Activated CD4-positive, alpha-beta T cell treated with anti-CD3 and anti-CD28 coated beads, Interleukin-2, Interleukin-6, amounts not matched to agents 100 ng/mL and 50 ng/mL, durations not matched to agents 16 hours and 8 hours (primary cell): ENCODE data around the gene OR4C16.

ENCODE experiments used
- DNase-seq: peaks from one replicate; pipeline ENCODE4 v3.0.0-alpha.2; 2020

The OR4C16 gene, protein sequence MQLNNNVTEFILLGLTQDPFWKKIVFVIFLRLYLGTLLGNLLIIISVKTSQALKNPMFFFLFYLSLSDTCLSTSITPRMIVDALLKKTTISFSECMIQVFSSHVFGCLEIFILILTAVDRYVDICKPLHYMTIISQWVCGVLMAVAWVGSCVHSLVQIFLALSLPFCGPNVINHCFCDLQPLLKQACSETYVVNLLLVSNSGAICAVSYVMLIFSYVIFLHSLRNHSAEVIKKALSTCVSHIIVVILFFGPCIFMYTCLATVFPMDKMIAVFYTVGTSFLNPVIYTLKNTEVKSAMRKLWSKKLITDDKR

DNA sequence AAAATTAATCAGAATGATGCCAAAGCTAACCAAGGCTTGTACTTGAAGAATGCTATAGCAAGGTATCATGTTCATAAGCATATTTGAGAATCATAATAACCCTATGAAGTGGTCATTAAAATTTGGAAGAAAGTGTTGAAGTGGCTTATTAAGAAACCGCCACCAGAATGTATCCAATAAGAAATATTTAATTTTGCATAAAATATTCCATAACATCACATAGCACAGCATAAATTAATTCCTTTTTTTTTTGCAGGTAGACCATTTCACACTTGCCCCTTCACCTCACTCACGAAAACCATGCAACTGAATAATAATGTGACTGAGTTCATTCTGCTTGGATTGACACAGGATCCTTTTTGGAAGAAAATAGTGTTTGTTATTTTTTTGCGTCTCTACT lies at the start of gene OR4C16:
OR4C16 (plus strand) TSS at position 301 of the 400 bp plus-strand sequence; CDS start at position 301, 0 bp downstream.
- no peak for DNase-seq

DNA sequence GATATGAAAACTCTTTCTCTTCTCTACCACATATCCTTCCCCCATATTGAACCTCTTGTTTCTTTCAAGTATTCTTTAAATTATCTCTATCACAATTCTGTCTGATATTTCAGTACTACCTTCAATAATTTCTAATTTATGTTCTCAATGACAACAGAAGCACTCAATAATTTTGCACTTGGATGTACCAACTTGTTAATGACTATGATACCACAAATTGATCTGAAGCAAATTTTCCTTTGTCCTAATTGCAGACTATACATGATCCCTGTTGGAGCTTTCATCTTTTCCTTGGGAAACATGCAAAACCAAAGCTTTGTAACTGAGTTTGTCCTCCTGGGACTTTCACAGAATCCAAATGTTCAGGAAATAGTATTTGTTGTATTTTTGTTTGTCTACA lies 17.8 kb upstream of the OR4C16 start, which contains the start of gene OR4C15:
OR4C15 (plus strand) TSS at position 301 of the 400 bp plus-strand sequence; CDS start at position 301, 0 bp downstream.
- DNase-seq = no peak

DNA sequence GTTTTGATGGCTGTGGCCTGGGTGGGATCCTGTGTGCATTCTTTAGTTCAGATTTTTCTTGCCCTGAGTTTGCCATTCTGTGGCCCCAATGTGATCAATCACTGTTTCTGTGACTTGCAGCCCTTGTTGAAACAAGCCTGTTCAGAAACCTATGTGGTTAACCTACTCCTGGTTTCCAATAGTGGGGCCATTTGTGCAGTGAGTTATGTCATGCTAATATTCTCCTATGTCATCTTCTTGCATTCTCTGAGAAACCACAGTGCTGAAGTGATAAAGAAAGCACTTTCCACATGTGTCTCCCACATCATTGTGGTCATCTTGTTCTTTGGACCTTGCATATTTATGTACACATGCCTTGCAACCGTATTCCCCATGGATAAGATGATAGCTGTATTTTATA lies 620 bp downstream of the OR4C16 start:
- no peak for DNase-seq

DNA sequence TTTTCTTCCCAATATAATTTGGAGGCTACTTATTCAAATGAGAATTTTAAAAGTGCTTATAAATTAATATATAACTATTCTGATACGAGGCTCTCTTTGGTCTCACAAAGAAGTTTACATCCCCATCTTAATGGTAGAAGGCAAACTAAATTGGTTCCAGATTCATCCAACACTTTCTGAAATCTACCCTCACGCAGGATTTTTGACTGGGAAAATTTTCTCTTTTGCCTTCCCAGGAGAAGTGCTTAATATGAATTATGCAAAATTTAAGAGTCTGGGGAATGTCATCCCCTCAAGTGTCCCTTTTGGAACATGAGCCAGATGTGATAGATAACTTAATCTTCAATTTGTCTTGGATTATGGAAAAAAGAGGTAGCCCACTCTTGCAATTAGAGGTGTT lies 35.6 kb downstream of the OR4C16 start, which contains the start of gene OR4C11:
OR4C11 (minus strand) TSS at position 101 of the 400 bp plus-strand sequence. CDS start 3,272 bp downstream, outside the sequence.
- DNase-seq = no peak
